Esophagus squamous epithelium (tissue), 5 donors: ENCODE data around the gene MEIG1. TPM values are rescaled to one million over a fixed set of nuclear protein-coding genes. Genes with fewer than 3 reads are reported as not detected.
A peak's percentile ranks its signal among the peaks of the same experiment; 100 is the strongest.
"Not testable (repeated sequence)": the region's sequence is repeated elsewhere in the genome, so short reads cannot be mapped to it uniquely, and the experiment has no call there.

ENCODE experiments used
- DNase-seq: peaks from one replicate; lab custom pipeline; 2025; lab: John Stamatoyannopoulos, UW
- H3K27ac ChIP-seq, 4 donors: fragments of 200-600 bp; sonication (generic); one replicate each; pipeline ENCODE4 v1.5.1; 2016 to 2019; ENCODE audit warnings: mild to moderate bottlenecking in 1 of 4
- H3K27me3 ChIP-seq, 4 donors: fragments of 200-600 bp; sonication (generic); 1 replicate in 3 of 4; 2 replicates in 1 of 4; pipeline versions ENCODE4 v1.5.1 to v1.6.0; 2017 to 2021; ENCODE audit warnings: antibody characterized with exemption in 1 of 4
- H3K36me3 ChIP-seq, 3 donors: fragments of 200-600 bp; sonication (generic); one replicate each; pipeline ENCODE4 v1.5.1; 2016 to 2019
- H3K4me1 ChIP-seq, 3 donors: fragments of 200-600 bp; sonication (generic); one replicate each; pipeline ENCODE4 v1.5.1; 2017 to 2019
- H3K4me3 ChIP-seq, 4 donors: fragments of 200-600 bp; sonication (generic); 1 replicate in 3 of 4; 2 replicates in 1 of 4; pipeline ENCODE4 v1.5.1; 2016 to 2019; ENCODE audit warnings: mild to moderate bottlenecking in 2 of 4, moderate library complexity in 1 of 4
- H3K9me3 ChIP-seq, 3 donors: fragments of 200-600 bp; sonication (generic); one replicate each; pipeline ENCODE4 v1.5.1; 2016 to 2019
- POLR2A ChIP-seq, 4 donors: fragments of 450-650 bp; IDR thresholded peaks; one replicate each; pipeline ENCODE4 v1.6.1; 2017; ENCODE audit warnings: antibody characterized with exemption in 4 of 4, mild to moderate bottlenecking in 4 of 4, moderate library complexity in 3 of 4
- WGBS, 2 donors: methylation state at CpG; one replicate each; pipeline ENCODE4 v1.1.5; 2018; 5-methylcytosine and 5-hydroxymethylcytosine counted together
- intact Hi-C: fragments of 100-400 bp; cut with DNase I; formaldehyde crosslinking; loops from one replicate; pipeline ENCODE4 v1.15.0; 2022
- total RNA-seq, 4 donors: library from RNA; depleted of rRNA; stranded (reverse); fragments of >200 nt; gene quantifications; one replicate each; pipeline ENCODE4 v1.1.0, GENCODE V29; 2016
- TF ChIP-seq, protein P1 (sequence below), 6 experiments: fragments of 450-650 bp in 4 of 6; fragments of 200-600 bp in 2 of 6; sonication (generic) in 2 of 6; IDR thresholded peaks; one replicate each; pipeline ENCODE4 v1.5.1; 2016 to 2019; ENCODE audit warnings: antibody characterized with exemption in 6 of 6, mild to moderate bottlenecking in 4 of 6, moderate library complexity in 4 of 6
- donor health status: DM: yes; HTN: yes; CAD: no.

MEIG1 gene
- total RNA-seq, 4 donors from 2014 or later = 0.79 TPM; not detected in 3

DNA sequence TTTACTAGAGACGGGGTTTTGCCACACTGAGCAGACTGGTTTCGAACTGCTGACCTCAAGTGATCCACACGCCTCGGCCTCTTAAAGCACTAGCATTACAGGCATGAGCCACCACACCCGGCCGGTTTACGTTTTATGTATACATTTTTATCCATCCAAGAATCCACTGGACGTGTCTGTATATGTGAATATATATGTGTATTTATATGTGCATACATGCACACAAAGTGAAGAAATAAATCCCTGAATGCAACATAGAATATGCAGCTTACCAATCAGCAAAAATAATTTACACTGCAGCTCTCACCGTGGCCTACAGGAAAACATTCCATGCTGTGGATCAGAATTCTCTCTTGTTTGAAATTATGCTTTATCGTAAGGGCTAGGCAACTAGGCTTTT lies 28.6 kb upstream of the MEIG1 start:
- Histone ChIP-seq H3K27me3 (no peaks in the 10 kb centered on the region), H3K36me3 (peaks cover 0 to 100% (median 42%) of the 10 kb centered on the region in 3 donors), H3K27ac (no peak overlapping the region), H3K4me3 (no peak overlapping the region), H3K9me3 (no peaks in the 10 kb centered on the region), H3K4me1 (no peaks in the 10 kb centered on the region)
- intact Hi-C loops = no loop called here
- 93 to 97% methylated on average over 10 of the region's 10 CpGs for WGBS, 2 donors
- TF ChIP-seq POLR2A (IDR thresholded peaks at IDR 0.05) = no peak
- TF ChIP-seq, protein P1, sequence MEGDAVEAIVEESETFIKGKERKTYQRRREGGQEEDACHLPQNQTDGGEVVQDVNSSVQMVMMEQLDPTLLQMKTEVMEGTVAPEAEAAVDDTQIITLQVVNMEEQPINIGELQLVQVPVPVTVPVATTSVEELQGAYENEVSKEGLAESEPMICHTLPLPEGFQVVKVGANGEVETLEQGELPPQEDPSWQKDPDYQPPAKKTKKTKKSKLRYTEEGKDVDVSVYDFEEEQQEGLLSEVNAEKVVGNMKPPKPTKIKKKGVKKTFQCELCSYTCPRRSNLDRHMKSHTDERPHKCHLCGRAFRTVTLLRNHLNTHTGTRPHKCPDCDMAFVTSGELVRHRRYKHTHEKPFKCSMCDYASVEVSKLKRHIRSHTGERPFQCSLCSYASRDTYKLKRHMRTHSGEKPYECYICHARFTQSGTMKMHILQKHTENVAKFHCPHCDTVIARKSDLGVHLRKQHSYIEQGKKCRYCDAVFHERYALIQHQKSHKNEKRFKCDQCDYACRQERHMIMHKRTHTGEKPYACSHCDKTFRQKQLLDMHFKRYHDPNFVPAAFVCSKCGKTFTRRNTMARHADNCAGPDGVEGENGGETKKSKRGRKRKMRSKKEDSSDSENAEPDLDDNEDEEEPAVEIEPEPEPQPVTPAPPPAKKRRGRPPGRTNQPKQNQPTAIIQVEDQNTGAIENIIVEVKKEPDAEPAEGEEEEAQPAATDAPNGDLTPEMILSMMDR (IDR thresholded peaks at IDR 0.05) = no peak
- no peak for DNase-seq

DNA sequence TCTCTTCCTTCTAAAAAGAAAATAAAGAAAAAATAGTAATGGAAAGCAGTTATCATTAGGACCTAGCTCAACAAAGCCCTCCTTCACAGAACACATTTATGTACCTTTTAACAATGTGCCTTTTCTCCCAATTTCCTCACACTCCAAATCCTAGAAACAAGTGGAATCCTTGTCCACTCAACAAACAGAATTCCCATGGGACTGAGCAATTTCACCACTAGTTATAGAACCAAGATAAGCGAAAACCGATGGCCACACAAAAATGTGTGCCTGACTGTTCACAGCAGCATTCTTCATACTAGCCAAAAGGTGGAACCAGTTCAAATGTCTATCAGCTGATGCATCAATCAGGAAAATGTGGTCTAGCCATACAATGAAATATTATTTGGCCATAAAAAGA lies 22.6 kb upstream of the MEIG1 start:
- no peak for TF ChIP-seq POLR2A (IDR thresholded peaks at IDR 0.05)
- TF ChIP-seq, protein P1 (IDR thresholded peaks at IDR 0.05) = no peak
- intact Hi-C loops = no loop called here
- Histone ChIP-seq H3K27ac (no peak overlapping the region), H3K4me3 (no peak overlapping the region), H3K36me3 (peaks cover 0 to 88% (median 33%) of the 10 kb centered on the region in 3 donors), H3K27me3 (no peaks in the 10 kb centered on the region), H3K9me3 (no peaks in the 10 kb centered on the region), H3K4me1 (no peaks in the 10 kb centered on the region)
- 100% methylated on average over 2 of the region's 2 CpGs; no CpG with 5 or more reads in 1 of the 2 donors for WGBS, 2 donors
- DNase-seq = no peak

DNA sequence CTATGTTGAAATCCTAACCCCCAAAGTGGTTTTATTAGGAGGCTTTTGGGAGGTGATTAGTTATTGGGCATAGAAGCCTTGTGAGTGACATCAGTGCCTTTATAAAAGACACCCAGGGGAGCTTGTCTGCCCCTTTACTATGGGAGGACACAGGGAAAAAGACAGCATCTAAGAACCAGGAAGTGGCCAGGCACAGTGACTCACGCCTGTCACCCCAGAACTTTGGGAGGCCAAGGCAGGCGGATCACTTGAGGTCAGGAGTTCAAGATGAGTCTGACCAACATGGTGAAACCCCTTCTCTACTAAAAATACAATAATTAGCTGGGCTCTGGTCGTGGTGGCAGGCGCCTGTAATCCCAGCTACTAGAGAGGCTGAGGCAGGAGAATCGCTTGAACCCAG lies 20.2 kb upstream of the MEIG1 start:
- H3K4me3 ChIP-seq, DNase-seq, H3K27me3 ChIP-seq, H3K9me3 ChIP-seq, intact Hi-C loops: not testable (repeated sequence)
- peak overlapping the region in 1 of 4 donors; percentile 10 for H3K27ac ChIP-seq
- peaks cover 0 to 84% (median 13%) of the 10 kb centered on the region in 3 donors for H3K36me3 ChIP-seq
- H3K4me1 ChIP-seq = peaks cover 0 to 19% (median 0%) of the 10 kb centered on the region in 3 donors
- 31% methylated on average over 2 of the region's 5 CpGs; no CpG with 5 or more reads in 1 of the 2 donors for WGBS, 2 donors

DNA sequence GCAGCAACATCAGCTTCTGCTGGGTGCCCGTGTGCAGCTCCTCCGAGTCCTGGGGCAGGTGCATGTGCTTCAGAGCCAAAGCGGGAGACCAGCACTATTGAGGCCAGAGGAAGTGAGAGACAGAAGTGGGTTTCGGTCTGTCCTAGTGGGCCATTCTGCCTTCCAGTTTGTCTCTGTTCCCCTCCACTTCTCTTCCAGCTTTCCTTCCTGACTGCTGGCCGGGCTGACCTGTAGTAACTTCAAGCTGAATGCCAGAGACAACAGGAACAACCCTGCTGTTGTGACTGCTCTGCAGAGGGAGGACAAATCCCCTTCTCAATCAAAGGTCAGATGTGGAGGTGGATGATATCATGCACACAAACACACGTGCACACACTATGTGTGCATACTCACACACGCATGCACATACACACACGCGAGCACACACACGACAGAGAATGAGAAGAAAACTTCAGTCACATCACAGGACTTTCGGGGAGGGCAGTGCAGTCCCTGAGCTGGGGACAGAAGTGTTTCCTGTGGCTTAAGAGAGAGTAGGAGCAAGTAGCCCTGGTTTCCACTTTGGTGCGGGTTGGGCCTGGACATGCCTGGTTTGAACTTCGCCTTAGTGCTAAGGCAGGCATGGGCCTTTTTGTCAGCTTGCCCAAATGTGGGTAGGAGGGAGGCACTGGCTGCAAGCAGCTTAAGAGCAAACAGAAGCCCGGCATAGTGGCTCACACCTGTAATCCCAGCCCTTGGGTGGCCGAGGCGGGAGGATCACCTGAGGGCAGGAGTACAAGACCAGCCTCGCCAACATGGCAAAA lies 16.8 kb upstream of the MEIG1 start:
- H3K4me3 ChIP-seq, H3K9me3 ChIP-seq, H3K27me3 ChIP-seq, DNase-seq, intact Hi-C loops: not testable (repeated sequence)
- peak overlapping the region; percentile 48 to 63 (median 58) for H3K27ac ChIP-seq
- WGBS, 2 donors = 31 to 70% methylated on average over 3 to 11 of the region's 17 CpGs
- peaks cover 0 to 89% (median 14%) of the 10 kb centered on the region in 3 donors for H3K36me3 ChIP-seq
- peaks cover 0 to 19% (median 0%) of the 10 kb centered on the region in 3 donors for H3K4me1 ChIP-seq

DNA sequence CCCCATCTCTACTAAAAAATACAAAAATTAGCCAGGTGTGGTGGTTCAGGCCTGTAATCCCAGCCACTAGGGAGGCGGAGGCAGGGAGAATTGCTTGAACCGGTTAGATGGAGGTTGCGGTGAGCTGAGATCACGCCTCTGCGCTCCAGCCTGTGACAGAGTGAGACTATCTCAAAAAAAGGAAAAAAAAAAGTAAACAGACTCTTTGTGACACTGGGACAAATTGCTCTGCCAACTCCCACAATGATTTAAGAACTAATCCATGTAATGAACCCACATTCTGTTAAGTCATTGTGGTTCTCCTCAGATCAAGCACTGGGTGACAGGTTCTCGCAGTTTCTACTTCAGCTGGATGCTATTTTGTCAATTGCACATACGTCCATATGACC lies 16.2 kb upstream of the MEIG1 start:
- Histone ChIP-seq H3K36me3 (peaks cover 0 to 89% (median 20%) of the 10 kb centered on the region in 3 donors), H3K4me1 (peaks cover 0 to 19% (median 0%) of the 10 kb centered on the region in 3 donors), H3K27ac (peak overlapping the region; percentile 48 to 63 (median 58))
- H3K9me3 ChIP-seq, H3K4me3 ChIP-seq, DNase-seq, H3K27me3 ChIP-seq, intact Hi-C loops: not testable (repeated sequence)
- WGBS, 2 donors = 65 to 67% methylated on average over 6 to 7 of the region's 7 CpGs

DNA sequence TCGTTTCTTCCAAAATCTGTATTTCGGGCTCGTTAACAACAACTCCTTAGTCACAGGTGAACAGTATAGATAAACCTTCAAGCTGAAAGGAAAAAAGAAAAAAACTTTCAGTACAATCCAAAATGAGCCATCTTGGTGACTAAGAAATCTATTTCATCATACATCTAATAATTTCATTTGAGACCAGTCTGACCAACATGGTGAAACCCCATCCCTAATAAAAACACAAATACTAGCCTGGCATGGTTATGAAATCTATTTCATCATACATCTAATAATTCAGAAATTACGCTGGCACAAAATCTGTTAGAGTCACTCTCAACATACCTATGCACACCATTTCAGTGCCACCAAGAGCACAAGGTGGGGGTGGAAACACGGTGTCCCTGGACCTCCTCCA lies 14.1 kb upstream of the MEIG1 start:
- Histone ChIP-seq H3K4me1 (peaks cover 0 to 27% (median 0%) of the 10 kb centered on the region in 3 donors), H3K27ac (no peak overlapping the region), H3K4me3 (no peak overlapping the region), H3K9me3 (no peaks in the 10 kb centered on the region), H3K27me3 (no peaks in the 10 kb centered on the region), H3K36me3 (peaks cover 0 to 87% (median 20%) of the 10 kb centered on the region in 3 donors)
- WGBS, 2 donors = 71 to 79% methylated on average over 5 of the region's 5 CpGs
- TF ChIP-seq POLR2A (IDR thresholded peaks at IDR 0.05) = no peak
- TF ChIP-seq, protein P1 (IDR thresholded peaks at IDR 0.05) = no peak
- no peak for DNase-seq
- intact Hi-C loops = no loop called here
